ENCODE data around the gene MINDY1. TPM values are rescaled to one million over a fixed set of nuclear protein-coding genes. Genes with fewer than 3 reads are reported as not detected.

Gene MINDY1
- total RNA-seq (10 to 100 TPM; 18.3 to 20.2 TPM), polyA plus RNA-seq (10 to 100 TPM in 1 of 3 donors, 1 to 10 TPM in 2; 2.7 to 12.6 (median 4.9) TPM), total RNA-seq (3.5 to 39.1 (median 10.7) reads per million in 6 experiments)

DNA sequence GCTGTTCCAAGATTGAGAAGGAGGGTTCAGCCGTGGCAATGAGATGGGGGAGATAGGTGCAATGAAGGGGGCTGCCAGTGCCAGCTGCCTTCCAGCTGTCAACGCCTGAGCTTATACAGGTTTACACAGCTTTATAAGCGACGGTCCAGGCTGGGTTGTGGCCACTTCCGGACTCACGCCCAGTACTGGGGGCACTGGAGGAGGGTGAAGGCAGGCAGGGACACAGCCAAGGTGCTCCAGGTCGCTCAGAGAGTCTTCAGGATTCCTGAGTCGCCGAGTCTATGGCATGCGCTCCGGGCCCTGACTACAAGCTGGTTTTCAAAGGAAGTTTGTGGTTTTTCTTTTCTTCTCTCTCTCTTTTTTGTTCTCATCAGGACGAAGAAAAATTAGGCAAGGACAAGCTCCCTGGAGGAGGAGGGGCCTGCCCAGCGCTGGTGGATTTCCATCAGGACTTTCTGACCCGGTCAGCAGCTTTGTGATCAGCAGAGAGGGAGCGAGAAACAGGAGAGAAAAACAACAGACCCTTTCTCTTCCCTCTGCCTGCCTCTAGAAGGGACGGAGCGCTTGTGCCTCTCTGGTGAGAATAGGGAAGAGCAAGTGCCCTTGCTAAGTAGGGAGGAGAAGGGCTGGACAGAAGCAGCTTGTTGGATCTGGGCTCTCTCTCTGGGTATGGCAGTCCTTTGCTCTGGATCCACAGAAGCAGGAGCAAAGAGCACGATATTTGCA, at the start of gene MINDY1:
Gene MINDY1 (minus strand): TSS at position 576 of the 726 bp plus-strand sequence. CDS start 4,285 bp downstream, outside the sequence.
- DNase-seq = peak in 7 of 10 donors; percentile 9 to 62 (median 26)
- H3K4me1 Mint-ChIP-seq = peaks cover 48 to 95% (median 86%) of the 10 kb centered on the region in 4 donors
- POLR2A ChIA-PET = interaction anchor here (0.6 to 3.9 kb wide), 13 partner anchors 9 to 643 kb away, joined by 3 to 47 read pairs (median 5); partner anchors contain the start of genes ANXA9, C1orf56, CDC42SE1 and CERS2
- no peaks in the 10 kb centered on the region for H3K27me3 Mint-ChIP-seq
- H3K4me3 Mint-ChIP-seq = peak within 1 kb of the TSS; percentile 89 to 98 (median 96)
- H3K36me3 Mint-ChIP-seq = peaks cover 0 to 11% (median 9%) of the 10 kb centered on the region in 3 donors
- H3K9me3 Mint-ChIP-seq = no peaks in the 10 kb centered on the region
- peak in 1 of 2 donors; percentile 23 for ATAC-seq
- peak within 1 kb of the TSS; percentile 95 to 99 (median 98) for H3K27ac Mint-ChIP-seq

DNA sequence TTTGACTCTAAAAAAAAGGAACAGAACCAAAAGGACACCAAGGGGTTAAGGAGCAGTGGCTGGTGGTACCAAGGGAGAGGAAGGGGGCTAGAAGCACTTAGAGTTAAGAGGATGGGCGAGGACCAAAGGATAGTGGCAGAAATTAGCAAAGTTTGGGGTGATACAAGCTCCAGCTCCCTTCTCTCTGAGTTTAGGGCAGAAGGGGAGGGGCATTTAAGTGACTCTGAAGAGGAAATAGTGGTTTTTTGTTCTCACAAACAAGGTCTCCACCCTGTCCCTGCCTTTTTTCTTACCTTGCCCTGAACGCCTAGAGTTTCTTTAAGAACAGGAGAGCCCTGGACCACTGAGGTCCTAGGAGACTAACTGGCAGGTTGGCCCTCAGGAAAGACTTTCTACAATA, 49.4 kb upstream of the MINDY1 start:
- peaks cover 40 to 86% (median 70%) of the 10 kb centered on the region in 4 donors for H3K4me1 Mint-ChIP-seq
- no peaks in the 10 kb centered on the region for H3K27me3 Mint-ChIP-seq
- H3K4me3 Mint-ChIP-seq = peak overlapping the region; percentile 93 to 100 (median 98)
- peaks cover 33 to 74% (median 49%) of the 10 kb centered on the region in 3 donors for H3K36me3 Mint-ChIP-seq
- H3K27ac Mint-ChIP-seq = peak overlapping the region; percentile 88 to 99 (median 96)
- POLR2A ChIA-PET = interaction anchor here (0.8 to 10.8 kb wide), 12 partner anchors 9 to 134 kb away, joined by 3 to 264 read pairs (median 7); partner anchors contain the start of genes C1orf56, GABPB2, MINDY1 and SCNM1
- ATAC-seq (peak; percentile 44), DNase-seq (peak in 6 of 10 donors; percentile 31 to 71 (median 48))
- no peaks in the 10 kb centered on the region for H3K9me3 Mint-ChIP-seq

DNA sequence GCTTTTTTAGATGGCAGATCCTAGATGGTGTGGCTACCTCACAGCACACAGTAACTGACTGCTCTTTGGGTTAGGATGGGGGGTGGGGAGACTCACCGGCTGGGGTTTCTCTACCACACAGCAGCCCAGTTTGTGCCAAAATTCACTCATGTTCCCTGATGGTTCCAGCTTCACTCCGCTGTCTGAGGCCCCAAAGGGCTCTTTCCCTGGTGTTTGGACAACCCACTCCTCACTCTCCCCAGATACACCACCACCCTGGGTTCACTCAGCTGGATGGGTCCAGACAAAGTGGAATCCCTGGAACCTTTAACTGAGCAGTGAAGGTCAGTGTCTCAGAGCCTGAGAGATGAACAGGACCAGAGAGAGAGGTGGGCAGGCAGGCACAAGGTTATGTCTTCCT, 48.9 kb upstream of the MINDY1 start:
- H3K4me3 Mint-ChIP-seq = peak overlapping the region; percentile 93 to 100 (median 98)
- POLR2A ChIA-PET = interaction anchor here (0.7 to 10.8 kb wide), 15 partner anchors 9 to 1169 kb away, joined by 3 to 264 read pairs (median 3); partner anchors contain the start of genes C1orf56, CERS2, GABPB2 and MINDY1
- ATAC-seq = no peak
- peaks cover 37 to 85% (median 69%) of the 10 kb centered on the region in 4 donors for H3K4me1 Mint-ChIP-seq
- H3K27ac Mint-ChIP-seq = peak overlapping the region; percentile 88 to 99 (median 96)
- H3K9me3 Mint-ChIP-seq = no peaks in the 10 kb centered on the region
- no peaks in the 10 kb centered on the region for H3K27me3 Mint-ChIP-seq
- DNase-seq = no peak
- H3K36me3 Mint-ChIP-seq = peaks cover 33 to 80% (median 49%) of the 10 kb centered on the region in 3 donors

GRCh38 chr1:151054971-151055547, 48.4 kb upstream of the MINDY1 start:
- H3K36me3 Mint-ChIP-seq = peaks cover 33 to 81% (median 49%) of the 10 kb centered on the region in 3 donors
- DNase-seq = no peak
- ATAC-seq = no peak
- peaks cover 33 to 85% (median 68%) of the 10 kb centered on the region in 4 donors for H3K4me1 Mint-ChIP-seq
- POLR2A ChIA-PET = interaction anchor here (0.7 to 10.8 kb wide), 12 partner anchors 8 to 1168 kb away, joined by 3 to 264 read pairs (median 3); partner anchors contain the start of genes C1orf56, CERS2, GABPB2 and MINDY1
- no peaks in the 10 kb centered on the region for H3K27me3 Mint-ChIP-seq
- peak overlapping the region; percentile 93 to 100 (median 98) for H3K4me3 Mint-ChIP-seq
- peak overlapping the region; percentile 88 to 99 (median 96) for H3K27ac Mint-ChIP-seq
- H3K9me3 Mint-ChIP-seq = no peaks in the 10 kb centered on the region

DNA sequence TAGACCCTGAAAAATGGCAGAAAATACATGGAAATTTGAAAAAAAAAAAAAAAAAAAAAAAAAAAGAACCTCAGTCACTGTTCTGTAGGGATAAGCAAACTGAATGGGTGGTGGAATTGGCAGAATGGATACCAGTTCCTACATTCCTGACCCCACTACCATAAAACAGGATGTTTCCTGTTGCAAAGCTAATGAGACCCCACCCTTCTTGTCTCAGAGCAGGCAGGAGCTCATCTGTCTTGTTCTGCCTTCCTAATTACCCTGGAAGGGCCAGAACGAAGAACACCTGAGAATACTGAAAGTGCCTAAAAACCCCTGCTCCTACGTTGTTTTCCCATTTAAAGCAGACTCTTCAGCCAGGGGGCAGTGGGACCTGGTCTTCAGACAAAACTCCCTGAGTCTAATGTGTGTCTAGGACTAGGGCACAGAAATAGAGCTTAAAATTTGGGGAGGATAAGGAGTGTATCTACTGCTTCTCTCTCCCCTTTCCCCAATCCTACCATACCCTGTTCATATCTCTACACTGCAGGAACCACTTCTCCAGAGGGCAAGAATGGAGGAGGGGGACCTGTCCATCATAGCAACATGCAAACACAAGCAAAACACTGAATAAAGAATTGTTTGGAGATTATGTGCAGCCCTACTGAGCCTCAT, 44.8 kb upstream of the MINDY1 start:
- H3K27ac Mint-ChIP-seq = peak overlapping the region; percentile 72 to 99 (median 88)
- H3K4me1 Mint-ChIP-seq = peaks cover 33 to 95% (median 89%) of the 10 kb centered on the region in 4 donors
- DNase-seq (no peak), ATAC-seq (no peak)
- H3K27me3 Mint-ChIP-seq = no peaks in the 10 kb centered on the region
- POLR2A ChIA-PET = interaction anchor here (1.2 to 9.7 kb wide), 5 partner anchors 6 to 43 kb away, joined by 3 to 264 read pairs (median 3); partner anchors contain the start of genes CDC42SE1, MLLT11 and PRUNE1
- H3K4me3 Mint-ChIP-seq = peak overlapping the region in 6 of 10 donors; percentile 14 to 54 (median 25)
- peaks cover 13 to 58% (median 29%) of the 10 kb centered on the region in 3 donors for H3K36me3 Mint-ChIP-seq
- H3K9me3 Mint-ChIP-seq = no peaks in the 10 kb centered on the region

- Mint-ChIP-seq H3K4me1 (peaks cover 26 to 93% (median 86%) of the 10 kb centered on the region in 4 donors), H3K27ac (peak overlapping the region in 9 of 10 donors; percentile 85 to 99 (median 93)), H3K36me3 (peaks cover 10 to 49% (median 20%) of the 10 kb centered on the region in 3 donors), H3K4me3 (peak overlapping the region in 8 of 10 donors; percentile 1 to 94 (median 90)), H3K9me3 (no peaks in the 10 kb centered on the region), H3K27me3 (no peaks in the 10 kb centered on the region)
- DNase-seq = no peak
- no peak for ATAC-seq
- POLR2A ChIA-PET = interaction anchor here (0.6 to 9.7 kb wide), 11 partner anchors 7 to 140 kb away, joined by 3 to 264 read pairs (median 3); partner anchors contain the start of genes BNIPL, CDC42SE1, GABPB2 and MLLT11
Observed at GRCh38 chr1:151050051-151050688, 43.5 kb upstream of the MINDY1 start.

GRCh38 chr1:151049458-151049857, 42.8 kb upstream of the MINDY1 start:
- Mint-ChIP-seq H3K27me3 (no peaks in the 10 kb centered on the region), H3K4me3 (peak overlapping the region; percentile 48 to 94 (median 92)), H3K4me1 (peaks cover 22 to 86% (median 79%) of the 10 kb centered on the region in 4 donors), H3K27ac (peak overlapping the region; percentile 70 to 99 (median 93)), H3K36me3 (peaks cover 6 to 41% (median 12%) of the 10 kb centered on the region in 3 donors), H3K9me3 (no peaks in the 10 kb centered on the region)
- DNase-seq (no peak), ATAC-seq (no peak)
- POLR2A ChIA-PET = interaction anchor here (0.5 to 9.7 kb wide), 13 partner anchors 8 to 140 kb away, joined by 3 to 264 read pairs (median 3); partner anchors contain the start of genes BNIPL, CDC42SE1, GABPB2 and MLLT11

GRCh38 chr1:151048645-151049032, 41.9 kb upstream of the MINDY1 start:
- Mint-ChIP-seq H3K27me3 (no peaks in the 10 kb centered on the region), H3K4me3 (peak overlapping the region; percentile 88 to 94 (median 93)), H3K27ac (peak overlapping the region; percentile 70 to 99 (median 93)), H3K4me1 (peaks cover 23 to 79% (median 73%) of the 10 kb centered on the region in 4 donors), H3K9me3 (no peaks in the 10 kb centered on the region), H3K36me3 (peaks cover 6 to 33% (median 8%) of the 10 kb centered on the region in 3 donors)
- DNase-seq (no peak), ATAC-seq (peak; percentile 12 to 16)
- POLR2A ChIA-PET = interaction anchor here (0.6 to 9.7 kb wide), 12 partner anchors 9 to 123 kb away, joined by 3 to 264 read pairs (median 9); partner anchors contain the start of genes CDC42SE1, GABPB2, LYSMD1 and MINDY1

- Mint-ChIP-seq H3K4me1 (peaks cover 26 to 76% (median 73%) of the 10 kb centered on the region in 4 donors), H3K27ac (peak overlapping the region; percentile 70 to 99 (median 93)), H3K9me3 (no peaks in the 10 kb centered on the region), H3K4me3 (peak overlapping the region; percentile 88 to 94 (median 93)), H3K27me3 (no peaks in the 10 kb centered on the region), H3K36me3 (peaks cover 6 to 28% (median 8%) of the 10 kb centered on the region in 3 donors)
- POLR2A ChIA-PET = interaction anchor here (0.5 to 9.7 kb wide), 16 partner anchors 10 to 691 kb away, joined by 3 to 264 read pairs (median 6); partner anchors contain the start of genes CDC42SE1, GABPB2, LYSMD1 and MINDY1
- DNase-seq (peak; percentile 37 to 80 (median 60)), ATAC-seq (peak; percentile 73 to 83)
Observed at GRCh38 chr1:151047925-151048644, 41.4 kb upstream of the MINDY1 start.

- DNase-seq = peak; percentile 30 to 79 (median 56)
- H3K4me3 Mint-ChIP-seq = peak within 1 kb of the TSS; percentile 88 to 94 (median 93)
- H3K9me3 Mint-ChIP-seq = no peaks in the 10 kb centered on the region
- no peaks in the 10 kb centered on the region for H3K27me3 Mint-ChIP-seq
- peak; percentile 59 to 69 for ATAC-seq
- peaks cover 5 to 26% (median 13%) of the 10 kb centered on the region in 3 donors for H3K36me3 Mint-ChIP-seq
- POLR2A ChIA-PET = interaction anchor here (0.5 to 9.7 kb wide), 17 partner anchors 10 to 690 kb away, joined by 3 to 264 read pairs (median 6); partner anchors contain the start of genes CDC42SE1, GABPB2, LYSMD1 and MINDY1
- peaks cover 28 to 76% (median 72%) of the 10 kb centered on the region in 4 donors for H3K4me1 Mint-ChIP-seq
- H3K27ac Mint-ChIP-seq = peak within 1 kb of the TSS; percentile 70 to 99 (median 94)
Observed at GRCh38 chr1:151047591-151047924, 40.9 kb upstream of the MINDY1 start, which contains the start of gene C1orf56. TSS of gene C1orf56 (plus strand) at chr1:151047751. CDS start at chr1:151047848, 97 bp downstream.
